Measurements from ENCODE around the gene CTNNBL1. TPM values are rescaled to one million over a fixed set of nuclear protein-coding genes. Genes with fewer than 3 reads are reported as not detected.

CTNNBL1 gene
- polyA plus RNA-seq, 1 of the 3 experiments (the other 2 are of a cell fraction) = 29.5 TPM

GRCh38 chr20:37921341-37921929 is 227.6 kb downstream of the CTNNBL1 start:
- H3K27me3 ChIP-seq (ENCODE audit: insufficient read depth) = no peaks in the 10 kb centered on the region
- CTCF ChIA-PET = interaction anchor here (1.0 to 2.2 kb wide), 4 partner anchors 9 to 357 kb away, joined by 3 to 8 read pairs (median 3); partner anchors contain the start of gene VSTM2L

More at GRCh38 chr20:37921341-37921929, 227.6 kb downstream of the CTNNBL1 start:
- no peak for TF ChIP-seq YY1 (IDR thresholded peaks at IDR 0.05; ENCODE audit: low read depth)
- no peak for TF ChIP-seq RCOR1 (IDR thresholded peaks at IDR 0.05; ENCODE audit: low read length)
- TF ChIP-seq RFX5 (IDR thresholded peaks at IDR 0.05; ENCODE audit: low read length) = no peak
- no peak for TF ChIP-seq RXRA (IDR thresholded peaks at IDR 0.05; ENCODE audit: borderline replicate concordance, low read depth)
- TF ChIP-seq CTCF (IDR thresholded peaks at IDR 0.05) = no peak
- TF ChIP-seq RAD21 (IDR thresholded peaks at IDR 0.05; ENCODE audit: low read length) = no peak
- TF ChIP-seq MAX (IDR thresholded peaks at IDR 0.05; ENCODE audit: low read depth) = no peak
- TF ChIP-seq JUND (IDR thresholded peaks at IDR 0.05) = no peak
- TF ChIP-seq USF1 (IDR thresholded peaks at IDR 0.05; ENCODE audit: borderline replicate concordance, low read depth) = no peak
- Histone ChIP-seq H3K9me2 (no peaks in the 10 kb centered on the region), H2AFZ (ENCODE audit: low read depth) (no peak overlapping the region), H3K36me3 (replicated peaks in 1 of 2; ENCODE audit: control insufficient read depth in 1 of 2, insufficient read depth in 2 of 2, low read length in 1 of 2) (no peaks in the 10 kb centered on the region), H3K9ac (no peak overlapping the region), H3F3A (replicated peaks; ENCODE audit: insufficient read depth) (no peaks in the 10 kb centered on the region), H3K9me3 (no peaks in the 10 kb centered on the region), H3K4me3 (ENCODE audit: low read depth in 2 of 2, low read length in 1 of 2) (no peak overlapping the region), H3K79me2 (ENCODE audit: insufficient read depth) (no peaks in the 10 kb centered on the region), H3K4me2 (no peak overlapping the region), H4K20me1 (ENCODE audit: insufficient read depth) (no peaks in the 10 kb centered on the region), H3K4me1 (ENCODE audit: control insufficient read depth in 1 of 2, insufficient read depth in 2 of 2, low read depth in 1 of 2, low read length in 1 of 2) (peaks cover 8 to 33% of the 10 kb centered on the region in 2 experiments; a peak in 3 of 4 replicates), H3K27ac (ENCODE audit: low read depth in 2 of 2, low read length in 1 of 2) (no peak overlapping the region)
- 79% methylated on average over 6 of the region's 6 CpGs for WGBS (ENCODE audit: low lambda C conversion rate)
- DNase-seq = no peak
- POLR2A ChIA-PET = no interaction called here

Other genes starting within 250 kb of the CTNNBL1 start
- 6.7 and 11.3 TPM in 2 replicates for gene NNAT, start 172.8 kb upstream of the CTNNBL1 start, polyA plus RNA-seq (2012; rRNA removed)
- gene BLCAP, start 166.2 kb upstream of the CTNNBL1 start, polyA plus RNA-seq (2012; rRNA removed) = 55.8 and 73.0 TPM in 2 replicates
- gene VSTM2L, start 209.1 kb downstream of the CTNNBL1 start, polyA plus RNA-seq (2012; rRNA removed) = 4.8 and 5.1 TPM in 2 replicates

Measured in SK-N-SH (cell line).